Ectodermal cell (in vitro differentiated cells): Measurements from ENCODE around the gene SPEM1. TPM values are rescaled to one million over a fixed set of nuclear protein-coding genes. Genes with fewer than 3 reads are reported as not detected.

Source experiments
- H3K27ac ChIP-seq: 2 replicates; pipeline ENCODE4 v1.7.0; 2013; ENCODE audit warnings: mild to moderate bottlenecking, low read depth, low read length; ENCODE audit not compliant: insufficient read depth, poor library complexity, severe bottlenecking
- H3K27me3 ChIP-seq: 2 replicates; pipeline ENCODE4 v1.7.0; 2013; ENCODE audit warnings: mild to moderate bottlenecking, low read length; ENCODE audit not compliant: insufficient read depth, control insufficient read depth, poor library complexity, severe bottlenecking
- H3K36me3 ChIP-seq: one replicate; pipeline ENCODE4 v1.7.0; 2013; ENCODE audit warnings: low read length; ENCODE audit not compliant: control insufficient read depth, insufficient read depth
- H3K4me1 ChIP-seq: one replicate; pipeline ENCODE4 v1.7.0; 2013; ENCODE audit warnings: low read length; ENCODE audit not compliant: control insufficient read depth, insufficient read depth
- H3K4me3 ChIP-seq: 2 replicates; pipeline ENCODE4 v1.7.0; 2013; ENCODE audit warnings: low read depth, low read length, control low read depth; ENCODE audit not compliant: insufficient read depth
- H3K9me3 ChIP-seq: 2 replicates; pipeline ENCODE4 v1.7.0; 2013; ENCODE audit warnings: mild to moderate bottlenecking, low read length, moderate library complexity; ENCODE audit not compliant: control insufficient read depth
- WGBS, 2 experiments: methylation state at CpG; one replicate each; pipeline ENCODE4 v1.1.7; 2013; ENCODE audit warnings: missing lambda C conversion rate in 2 of 2; 5-methylcytosine and 5-hydroxymethylcytosine counted together
- polyA plus RNA-seq, 4 experiments: library from polyadenylated mRNA; stranded (reverse); fragments of 50-300 nt; gene quantifications; one replicate each; pipeline ENCODE4 v1.2.3, GENCODE V29; 2013

SPEM1 gene, protein sequence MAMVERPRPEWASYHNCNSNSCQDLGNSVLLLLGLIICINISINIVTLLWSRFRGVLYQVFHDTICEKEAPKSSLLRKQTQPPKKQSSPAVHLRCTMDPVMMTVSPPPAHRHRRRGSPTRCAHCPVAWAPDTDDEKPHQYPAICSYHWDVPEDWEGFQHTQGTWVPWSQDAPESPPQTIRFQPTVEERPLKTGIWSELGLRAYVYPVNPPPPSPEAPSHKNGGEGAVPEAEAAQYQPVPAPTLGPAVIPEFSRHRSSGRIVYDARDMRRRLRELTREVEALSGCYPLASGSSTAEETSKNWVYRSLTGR
- polyA plus RNA-seq (2013, experiment 1 of 4): not detected
- polyA plus RNA-seq (2013, experiment 2 of 4): 0.20 TPM
- polyA plus RNA-seq (2013, experiment 3 of 4): not detected
- 0.32 TPM for polyA plus RNA-seq (2013, experiment 4 of 4)

GRCh38 chr17:7419819-7420610 lies at the start of gene SPEM1:
Gene SPEM1, plus strand, starts transcription at chr17:7420324. Its CDS starts 61 bp downstream, at chr17:7420385.
- no peaks in the 10 kb centered on the region for H3K9me3 ChIP-seq
- WGBS, 2 experiments: 72 to 80% methylated on average over 17 of the region's 17 CpGs
- H3K4me3 ChIP-seq: no peak within 1 kb of the TSS

GRCh38 chr17:7370853-7371252 lies 49.3 kb upstream of the SPEM1 start:
- WGBS, 2 experiments: 86 to 97% methylated on average over 3 to 4 of the region's 4 CpGs
- Histone ChIP-seq H3K4me3 (no peak overlapping the region), H3K9me3 (no peaks in the 10 kb centered on the region), H3K27me3 (no peaks in the 10 kb centered on the region), H3K4me1 (no peaks in the 10 kb centered on the region), H3K27ac (no peak overlapping the region), H3K36me3 (no peaks in the 10 kb centered on the region)

More at GRCh38 chr17:7419819-7420610, at the start of gene SPEM1:
- H3K27me3 ChIP-seq: no peaks in the 10 kb centered on the region
- peak within 1 kb of the TSS; percentile 89 for H3K27ac ChIP-seq
- peaks cover 9% of the 10 kb centered on the region for H3K36me3 ChIP-seq
- H3K4me1 ChIP-seq: peaks cover 30% of the 10 kb centered on the region

DNA sequence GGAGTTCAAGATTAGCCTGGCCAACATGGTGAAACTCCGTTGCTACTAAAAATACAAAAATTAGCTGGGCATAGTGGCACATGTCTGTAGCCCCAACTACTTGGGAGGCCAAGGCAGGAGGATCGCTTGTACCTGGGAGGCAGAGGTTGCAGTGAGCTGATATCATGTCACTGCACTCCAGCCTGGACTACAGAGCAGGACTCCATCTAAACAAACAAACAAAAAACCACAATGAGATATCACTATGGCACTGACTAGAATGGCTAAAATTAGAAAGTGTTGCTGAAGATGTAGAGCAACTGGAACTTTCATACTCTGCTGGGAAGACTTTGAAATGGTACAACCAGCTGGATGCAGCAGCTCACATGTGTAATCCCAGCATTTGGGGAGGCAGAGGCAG lies 45.8 kb upstream of the SPEM1 start:
- Histone ChIP-seq H3K27ac (no peak overlapping the region), H3K4me3 (no peak overlapping the region), H3K9me3 (no peaks in the 10 kb centered on the region), H3K27me3 (peaks cover 2% of the 10 kb centered on the region), H3K36me3 (no peaks in the 10 kb centered on the region), H3K4me1 (no peaks in the 10 kb centered on the region)
- WGBS, 2 experiments: 89 to 94% methylated on average over 2 of the region's 2 CpGs

DNA sequence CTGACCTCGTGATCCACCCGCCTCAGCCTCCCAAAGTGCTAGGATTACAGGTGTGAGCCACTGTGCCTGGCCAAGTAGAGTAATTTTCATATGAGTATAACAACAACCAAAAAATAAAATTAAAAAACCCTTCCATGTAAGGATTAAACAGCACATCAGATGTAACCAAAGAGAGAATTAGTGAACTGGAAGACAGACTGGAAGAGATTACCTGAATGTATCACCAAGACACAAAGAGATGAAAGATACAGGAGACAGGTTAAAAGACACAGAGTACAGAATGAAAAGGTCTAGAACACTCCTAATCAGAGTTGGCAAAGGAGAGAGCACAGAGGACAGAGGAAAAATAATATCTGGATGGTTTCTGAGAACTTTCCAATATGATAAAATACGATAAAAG lies 41.0 kb upstream of the SPEM1 start:
- Histone ChIP-seq H3K27me3 (peaks cover 50% of the 10 kb centered on the region), H3K4me1 (no peaks in the 10 kb centered on the region), H3K27ac (no peak overlapping the region), H3K9me3 (no peaks in the 10 kb centered on the region), H3K4me3 (no peak overlapping the region), H3K36me3 (no peaks in the 10 kb centered on the region)
- 89 to 92% methylated on average over 2 of the region's 3 CpGs for WGBS, 2 experiments

DNA sequence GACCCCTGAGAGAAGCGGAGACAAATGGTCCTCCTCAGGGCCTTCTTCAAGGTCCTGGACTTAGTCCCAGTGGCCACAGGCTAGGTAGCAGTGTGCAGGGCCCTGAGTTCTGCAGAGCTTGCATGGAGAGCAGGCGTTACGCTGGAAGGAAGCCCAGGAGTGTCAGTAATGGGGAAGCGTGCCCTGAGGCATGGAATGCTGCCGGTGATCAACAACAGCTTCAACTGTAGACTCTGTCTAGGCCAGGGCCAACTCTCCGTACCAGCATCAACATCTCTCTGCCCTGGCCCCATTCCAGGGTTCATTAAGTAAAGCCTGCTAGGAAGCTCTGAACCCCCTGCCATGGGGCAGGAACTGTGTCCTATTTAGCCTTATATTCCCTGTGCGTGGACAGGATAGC lies 39.8 kb upstream of the SPEM1 start:
- 85 to 86% methylated on average over 7 of the region's 7 CpGs for WGBS, 2 experiments
- Histone ChIP-seq H3K9me3 (no peaks in the 10 kb centered on the region), H3K36me3 (no peaks in the 10 kb centered on the region), H3K27ac (no peak overlapping the region), H3K4me3 (peak overlapping the region; percentile 42), H3K4me1 (peaks cover 4% of the 10 kb centered on the region), H3K27me3 (peaks cover 57% of the 10 kb centered on the region)

DNA sequence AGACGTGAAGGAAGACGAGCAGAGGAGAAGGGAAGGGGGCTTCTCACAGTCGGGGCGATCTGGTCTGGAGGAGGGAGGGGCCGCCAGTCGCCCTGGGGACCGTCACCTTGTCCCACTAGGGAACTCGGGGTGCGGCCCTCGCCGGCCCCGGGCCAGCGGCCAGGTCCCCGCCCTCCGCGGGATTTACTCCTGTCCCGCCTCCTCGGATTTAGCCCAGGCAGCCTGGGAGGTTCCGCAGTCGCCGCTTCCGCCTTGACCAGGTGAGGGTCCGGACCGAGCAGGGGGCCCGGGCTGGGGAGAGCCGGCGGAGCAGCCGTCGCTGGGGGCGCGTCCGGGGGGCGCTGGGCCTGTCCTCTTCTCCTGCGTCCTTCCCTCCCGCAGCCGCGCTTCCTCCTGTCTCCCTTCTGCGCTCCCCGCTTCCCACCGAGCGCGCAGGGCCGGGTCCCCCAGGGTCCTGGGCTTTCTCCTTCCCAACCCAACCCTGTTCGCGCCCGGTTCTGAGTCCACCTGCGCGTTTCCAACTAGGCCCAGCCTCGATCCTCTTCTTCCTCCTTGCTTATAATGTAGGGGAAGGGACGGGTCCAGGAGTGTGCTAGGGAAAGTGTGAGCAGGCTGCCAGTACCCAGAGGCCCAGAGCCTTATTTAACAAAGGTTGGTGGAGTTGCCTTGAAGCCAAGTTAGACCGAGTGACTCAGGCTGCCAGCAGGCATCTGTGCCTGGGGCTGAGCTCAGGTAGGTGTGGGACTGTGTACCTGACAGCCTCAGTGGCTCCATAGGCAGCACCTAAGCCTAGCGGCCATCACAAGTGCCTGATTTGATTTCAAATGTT lies 39.1 kb upstream of the SPEM1 start, which contains the start of gene TNK1:
Gene TNK1 (plus strand): TSS at position 235 of the 829 bp plus-strand sequence. CDS start 1,838 bp downstream, outside the sequence.
- Histone ChIP-seq H3K9me3 (no peaks in the 10 kb centered on the region), H3K4me1 (peaks cover 4% of the 10 kb centered on the region), H3K27me3 (peaks cover 57% of the 10 kb centered on the region), H3K4me3 (peak within 1 kb of the TSS; percentile 42), H3K27ac (no peak within 1 kb of the TSS), H3K36me3 (no peaks in the 10 kb centered on the region)
- 4% methylated on average over 48 to 52 of the region's 52 CpGs for WGBS, 2 experiments

GRCh38 chr17:7382901-7383300 lies 37.2 kb upstream of the SPEM1 start:
- Histone ChIP-seq H3K27me3 (peaks cover 57% of the 10 kb centered on the region), H3K36me3 (no peaks in the 10 kb centered on the region), H3K9me3 (no peaks in the 10 kb centered on the region), H3K27ac (no peak overlapping the region), H3K4me3 (no peak overlapping the region), H3K4me1 (peaks cover 4% of the 10 kb centered on the region)
- WGBS, 2 experiments: 89% methylated on average over 10 of the region's 10 CpGs

GRCh38 chr17:7383371-7383741 lies 36.8 kb upstream of the SPEM1 start:
- peaks cover 57% of the 10 kb centered on the region for H3K27me3 ChIP-seq
- no peak overlapping the region for H3K27ac ChIP-seq
- 90 to 91% methylated on average over 11 of the region's 11 CpGs for WGBS, 2 experiments
- H3K4me1 ChIP-seq: peaks cover 4% of the 10 kb centered on the region
- H3K36me3 ChIP-seq: no peaks in the 10 kb centered on the region
- no peak overlapping the region for H3K4me3 ChIP-seq
- H3K9me3 ChIP-seq: no peaks in the 10 kb centered on the region

DNA sequence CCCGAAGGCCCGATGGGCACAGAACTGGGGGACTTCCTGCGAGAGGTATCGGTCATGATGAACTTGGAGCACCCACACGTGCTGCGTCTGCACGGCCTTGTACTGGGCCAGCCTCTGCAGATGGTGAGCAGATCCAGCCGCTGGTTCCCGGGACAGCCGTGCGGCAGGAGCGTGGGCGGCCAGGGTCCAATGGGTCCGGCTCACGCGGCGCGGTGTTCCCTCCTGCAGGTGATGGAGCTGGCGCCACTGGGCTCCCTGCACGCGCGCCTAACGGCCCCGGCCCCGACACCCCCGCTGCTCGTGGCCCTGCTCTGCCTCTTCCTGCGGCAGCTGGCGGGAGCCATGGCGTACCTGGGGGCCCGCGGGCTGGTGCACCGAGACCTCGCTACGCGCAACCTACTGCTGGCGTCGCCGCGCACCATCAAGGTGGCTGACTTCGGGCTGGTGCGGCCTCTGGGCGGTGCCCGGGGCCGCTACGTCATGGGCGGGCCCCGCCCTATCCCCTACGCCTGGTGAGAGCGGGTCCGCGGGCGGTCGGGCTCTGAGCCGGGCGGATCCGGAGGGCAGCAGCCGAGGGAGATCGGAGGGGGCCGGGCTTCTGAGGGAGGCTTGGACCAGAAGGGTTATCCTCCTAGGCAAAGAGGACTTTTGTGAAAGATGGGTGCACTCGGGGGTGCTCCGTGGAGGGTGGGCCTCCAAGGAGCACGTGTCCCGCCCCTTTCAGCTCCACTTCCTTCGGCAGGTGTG lies 36.2 kb upstream of the SPEM1 start:
- 17 to 18% methylated on average over 65 of the region's 65 CpGs for WGBS, 2 experiments
- peaks cover 57% of the 10 kb centered on the region for H3K27me3 ChIP-seq

More for the DNA sequence above, 36.2 kb upstream of the SPEM1 start:
- no peak overlapping the region for H3K27ac ChIP-seq
- peak overlapping the region; percentile 42 for H3K4me3 ChIP-seq
- no peaks in the 10 kb centered on the region for H3K9me3 ChIP-seq
- peaks cover 4% of the 10 kb centered on the region for H3K4me1 ChIP-seq
- no peaks in the 10 kb centered on the region for H3K36me3 ChIP-seq
